GM12875 (cell line): ENCODE results near the gene TP63.
"Not testable (repeated sequence)": the region's sequence is repeated elsewhere in the genome, so short reads cannot be mapped to it uniquely, and the experiment has no call there.

Experiments used
- H3K4me3 ChIP-seq: one replicate; pipeline ENCODE4 v1.5.1; 2011; ENCODE audit warnings: low read depth, low read length, control low read depth
- CTCF ChIP-seq: IDR thresholded peaks from 2 replicates; pipeline ENCODE4 v1.5.1; 2011; ENCODE audit warnings: low read depth, mild to moderate bottlenecking, control low read depth, inconsistent platforms, low read length, moderate library complexity, borderline replicate concordance; ENCODE audit not compliant: insufficient read depth

The TP63 gene

DNA sequence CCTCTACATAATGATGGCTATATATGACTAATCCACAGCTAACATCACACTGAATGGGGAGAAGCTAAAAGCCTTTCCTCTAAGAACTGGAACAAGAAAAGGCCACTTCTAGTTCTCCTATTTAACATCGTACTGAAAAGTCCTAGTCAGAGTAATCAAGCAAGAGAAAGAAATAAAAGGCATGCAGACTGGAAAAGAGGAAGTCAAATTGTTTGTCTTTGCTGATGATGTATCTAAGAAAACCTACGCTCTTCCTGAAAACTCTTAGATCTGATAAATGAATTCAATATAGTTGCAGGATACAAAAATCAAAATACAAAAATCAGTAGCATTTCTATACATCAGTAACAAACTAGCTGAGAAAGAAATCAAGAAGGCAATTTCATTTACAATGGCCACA lies 116.9 kb downstream of the TP63 start:
- no peak for TF ChIP-seq CTCF
- H3K4me3 ChIP-seq, result no peak overlapping the region

- H3K4me3 ChIP-seq, result not testable (repeated sequence)
These were observed 119.8 kb downstream of the TP63 start for GRCh38 chr3:189750972-189751371.

GRCh38 chr3:189754356-189754755 lies 123.2 kb downstream of the TP63 start:
- H3K4me3 ChIP-seq, result no peak overlapping the region
- TF ChIP-seq CTCF, result no peak

- H3K4me3 ChIP-seq, result no peak overlapping the region
- no peak for TF ChIP-seq CTCF
These were observed 125.4 kb downstream of the TP63 start for GRCh38 chr3:189756582-189757078.

GRCh38 chr3:189758186-189758585 lies 127.0 kb downstream of the TP63 start:
- no peak overlapping the region for H3K4me3 ChIP-seq

GRCh38 chr3:189766416-189766815 lies 135.2 kb downstream of the TP63 start:
- H3K4me3 ChIP-seq, result no peak overlapping the region
- no peak for TF ChIP-seq CTCF

More at GRCh38 chr3:189758186-189758585, 127.0 kb downstream of the TP63 start:
- TF ChIP-seq CTCF, result no peak

- H3K4me3 ChIP-seq, result no peak overlapping the region
- TF ChIP-seq CTCF, result no peak
These were observed 140.8 kb downstream of the TP63 start for GRCh38 chr3:189771842-189772450.

DNA sequence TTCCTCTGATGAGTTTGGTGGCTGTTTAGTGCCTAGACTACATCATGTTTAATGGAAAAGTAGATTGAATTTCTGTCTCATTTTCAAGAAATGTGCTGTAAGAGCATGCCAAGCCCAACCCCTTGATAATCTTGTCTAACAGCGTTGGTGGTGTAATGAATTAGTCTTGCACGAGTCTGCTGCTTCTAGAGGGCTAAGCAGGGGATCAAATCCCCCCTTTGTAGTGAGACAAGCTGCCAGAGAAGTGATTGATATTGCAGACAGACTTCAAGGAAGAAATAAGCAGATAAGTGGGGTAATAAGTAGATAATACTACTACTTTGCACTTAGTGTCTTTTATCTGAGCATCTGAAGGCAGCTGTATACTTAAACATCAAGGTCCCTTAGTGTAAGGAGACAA lies 141.4 kb downstream of the TP63 start:
- no peak for TF ChIP-seq CTCF
- no peak overlapping the region for H3K4me3 ChIP-seq
